AG09309 (cell line): Measurements from ENCODE around the gene FUBP3.
A peak's percentile ranks its signal among the peaks of the same experiment; 100 is the strongest.

Experiments used
- DNase-seq: peaks from one replicate; pipeline ENCODE4 v3.0.0-alpha.2; 2010; ENCODE audit warnings: low read depth
- H3K4me3 ChIP-seq: 2 replicates; pipeline ENCODE4 v1.5.1; 2011; ENCODE audit warnings: mild to moderate bottlenecking, low read depth, low read length, moderate library complexity; ENCODE audit not compliant: control insufficient read depth
- TF ChIP-seq, protein P1 (sequence below): IDR thresholded peaks from 2 replicates; pipeline ENCODE4 v1.5.1; 2011; ENCODE audit warnings: mild to moderate bottlenecking, low read depth, low read length, inconsistent platforms; ENCODE audit not compliant: insufficient read depth, control insufficient read depth; ENCODE audit errors: missing control alignments

The FUBP3 gene

GRCh38 chr9:130570208-130570607 lies 9.2 kb upstream of the FUBP3 start:
- no peak overlapping the region for H3K4me3 ChIP-seq
- no peak for DNase-seq
- TF ChIP-seq, protein P1, sequence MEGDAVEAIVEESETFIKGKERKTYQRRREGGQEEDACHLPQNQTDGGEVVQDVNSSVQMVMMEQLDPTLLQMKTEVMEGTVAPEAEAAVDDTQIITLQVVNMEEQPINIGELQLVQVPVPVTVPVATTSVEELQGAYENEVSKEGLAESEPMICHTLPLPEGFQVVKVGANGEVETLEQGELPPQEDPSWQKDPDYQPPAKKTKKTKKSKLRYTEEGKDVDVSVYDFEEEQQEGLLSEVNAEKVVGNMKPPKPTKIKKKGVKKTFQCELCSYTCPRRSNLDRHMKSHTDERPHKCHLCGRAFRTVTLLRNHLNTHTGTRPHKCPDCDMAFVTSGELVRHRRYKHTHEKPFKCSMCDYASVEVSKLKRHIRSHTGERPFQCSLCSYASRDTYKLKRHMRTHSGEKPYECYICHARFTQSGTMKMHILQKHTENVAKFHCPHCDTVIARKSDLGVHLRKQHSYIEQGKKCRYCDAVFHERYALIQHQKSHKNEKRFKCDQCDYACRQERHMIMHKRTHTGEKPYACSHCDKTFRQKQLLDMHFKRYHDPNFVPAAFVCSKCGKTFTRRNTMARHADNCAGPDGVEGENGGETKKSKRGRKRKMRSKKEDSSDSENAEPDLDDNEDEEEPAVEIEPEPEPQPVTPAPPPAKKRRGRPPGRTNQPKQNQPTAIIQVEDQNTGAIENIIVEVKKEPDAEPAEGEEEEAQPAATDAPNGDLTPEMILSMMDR = no peak

- no peak for DNase-seq
- H3K4me3 ChIP-seq = no peak overlapping the region
- TF ChIP-seq, protein P1 = no peak
These were observed 3.9 kb upstream of the FUBP3 start for GRCh38 chr9:130575514-130575913.

- TF ChIP-seq, protein P1 = no peak
- DNase-seq = no peak
- H3K4me3 ChIP-seq = no peak overlapping the region
These were observed 3.2 kb upstream of the FUBP3 start for GRCh38 chr9:130576176-130576575.

DNA sequence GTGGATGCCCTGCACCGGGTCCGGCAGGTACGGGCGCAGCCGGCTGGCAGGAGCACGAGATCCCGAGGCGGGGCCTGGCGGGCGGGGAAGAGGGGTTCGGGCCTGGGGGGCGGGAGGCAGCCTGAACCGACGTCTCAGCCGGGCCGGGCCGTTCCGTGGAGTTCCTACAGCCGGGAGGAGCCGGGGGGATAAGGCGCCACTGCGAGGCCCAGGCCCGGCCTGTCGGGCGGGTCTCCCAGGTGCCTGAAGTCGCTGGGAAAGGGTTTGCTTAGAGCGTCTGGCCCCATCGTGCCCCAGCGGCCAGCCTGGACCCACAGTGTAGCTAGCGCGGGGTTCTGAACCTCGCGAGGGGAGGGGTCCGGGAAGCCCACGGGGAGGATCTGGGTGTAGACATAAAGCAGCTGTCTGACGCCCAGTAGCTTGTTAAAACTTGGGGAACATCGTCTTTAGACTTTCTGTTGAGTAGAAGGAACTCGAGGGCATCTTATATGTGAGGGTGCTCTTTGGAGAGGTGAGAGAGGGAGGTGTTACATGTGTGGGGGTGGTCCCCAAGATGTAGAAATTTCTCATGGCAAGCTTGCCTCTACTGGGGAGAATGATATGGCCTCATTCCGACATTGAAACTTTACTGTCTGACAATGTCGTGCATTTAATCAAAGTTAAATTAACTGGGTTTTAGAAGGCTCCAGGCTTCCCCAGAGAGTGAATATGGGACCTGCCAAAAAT lies 524 bp downstream of the FUBP3 start:
- no peak for DNase-seq
- TF ChIP-seq, protein P1 = no peak

GRCh38 chr9:130581766-130582165 lies 2.4 kb downstream of the FUBP3 start:
- H3K4me3 ChIP-seq = no peak overlapping the region
- no peak for DNase-seq
- TF ChIP-seq, protein P1 = no peak

More for the DNA sequence above, 524 bp downstream of the FUBP3 start:
- H3K4me3 ChIP-seq = peak overlapping the region; percentile 80

- TF ChIP-seq, protein P1 = no peak
- no peak for DNase-seq
- no peak overlapping the region for H3K4me3 ChIP-seq
These were observed 3.9 kb downstream of the FUBP3 start for GRCh38 chr9:130583271-130583670.
